Liver (tissue), 9 donors: ENCODE results near the gene NAPA. TPM values are rescaled to one million over a fixed set of nuclear protein-coding genes. Genes with fewer than 3 reads are reported as not detected.

Source experiments
- DNase-seq: peaks from one replicate; pipeline ENCODE4 v3.0.0-alpha.2; 2017; ENCODE audit warnings: low spot score
- H3K27ac ChIP-seq, 2 donors: one replicate each; pipeline ENCODE4 v1.7.0; 2013; ENCODE audit warnings: inconsistent platforms in 2 of 2, low read length in 2 of 2, control low read depth in 1 of 2, low read depth in 1 of 2, mild to moderate bottlenecking in 1 of 2
- H3K27me3 ChIP-seq, 4 donors: one replicate each; pipeline versions ENCODE4 v1.6.1 to v1.7.0; 2013; ENCODE audit warnings: low read length in 3 of 4, inconsistent platforms in 1 of 4, mild to moderate bottlenecking in 1 of 4, moderate library complexity in 1 of 4; ENCODE audit not compliant: control insufficient read depth in 4 of 4, insufficient read depth in 4 of 4
- H3K36me3 ChIP-seq, 4 donors: one replicate each; pipeline versions ENCODE4 v1.6.1 to v1.7.0; 2013; ENCODE audit warnings: low read length in 3 of 4, mild to moderate bottlenecking in 3 of 4, low read depth in 1 of 4, moderate library complexity in 1 of 4; ENCODE audit not compliant: control insufficient read depth in 4 of 4, insufficient read depth in 3 of 4
- H3K4me1 ChIP-seq, 4 donors: one replicate each; pipeline versions ENCODE4 v1.6.1 to v1.7.0; 2013; ENCODE audit warnings: low read length in 3 of 4, mild to moderate bottlenecking in 3 of 4, moderate library complexity in 1 of 4; ENCODE audit not compliant: control insufficient read depth in 4 of 4, insufficient read depth in 4 of 4
- H3K4me3 ChIP-seq, 3 donors: one replicate each; pipeline versions ENCODE4 v1.6.1 to v1.7.0; 2013; ENCODE audit warnings: low read length in 3 of 3, control low read depth in 1 of 3, low read depth in 1 of 3, mild to moderate bottlenecking in 1 of 3
- H3K9ac ChIP-seq, 2 donors: one replicate each; pipeline ENCODE4 v1.7.0; 2013; ENCODE audit warnings: low read length in 2 of 2, mild to moderate bottlenecking in 2 of 2, moderate library complexity in 2 of 2, control low read depth in 1 of 2, low read depth in 1 of 2
- H3K9me3 ChIP-seq, 4 donors: one replicate each; pipeline versions ENCODE4 v1.6.1 to v1.7.0; 2013; ENCODE audit warnings: low read length in 3 of 4; ENCODE audit not compliant: control insufficient read depth in 4 of 4
- ATF3 ChIP-seq: IDR thresholded peaks from 2 replicates; pipeline ENCODE4 v1.6.1; 2016; ENCODE audit warnings: antibody characterized with exemption
- FOXA2 ChIP-seq: IDR thresholded peaks from 2 replicates; pipeline ENCODE4 v1.6.1; 2016; ENCODE audit warnings: antibody characterized with exemption
- NR2F2 ChIP-seq: IDR thresholded peaks from 2 replicates; pipeline ENCODE4 v1.6.1; 2016; ENCODE audit warnings: antibody characterized with exemption
- REST ChIP-seq: IDR thresholded peaks from 2 replicates; pipeline ENCODE4 v1.6.1; 2016; ENCODE audit warnings: antibody characterized with exemption, mild to moderate bottlenecking
- TAF1 ChIP-seq: conservative IDR thresholded peaks from 2 replicates; pipeline ENCODE4 v1.6.1; 2016; ENCODE audit warnings: antibody characterized with exemption, mild to moderate bottlenecking
- YY1 ChIP-seq: IDR thresholded peaks from 2 replicates; pipeline ENCODE4 v1.6.1; 2016; ENCODE audit warnings: antibody characterized with exemption, mild to moderate bottlenecking
- ZBTB33 ChIP-seq: IDR thresholded peaks from 2 replicates; pipeline ENCODE4 v1.6.1; 2016; ENCODE audit warnings: antibody characterized with exemption
- WGBS: extraction: QIAGEN DNeasy Blood & Tissue Kit; methylation state at CpG from one replicate; pipeline ENCODE4 v1.1.7; 2013; 5-methylcytosine and 5-hydroxymethylcytosine counted together
- polyA plus RNA-seq, 2 donors: library from polyadenylated mRNA; stranded (reverse) in 1 of 2; unstranded in 1 of 2; fragments of 200-250 nt in 1 of 2; fragments of >200 nt in 1 of 2; fragmentation: Nextera tagmentation in 1 of 2; extraction: Ambion mirVana in 1 of 2; gene quantifications; one replicate each; pipeline versions ENCODE4 v1.2.1 to v1.2.3, GENCODE V29; 2013 to 2015
- total RNA-seq, 2 donors: library from RNA; depleted of rRNA; stranded (reverse); fragments of >200 nt; gene quantifications; one replicate each; pipeline ENCODE4 v1.2.3, GENCODE V29; 2014
- donor health status: healthy.
- donor health status: healthy.
- donor health status: healthy.
- donor health status: healthy.
- donor health status: healthy.

NAPA gene
- total and polyA plus RNA-seq, 4 donors: 73.4 to 132 (median 120) TPM

GRCh38 chr19:47531640-47532387 lies 17.0 kb upstream of the NAPA start (continued):
- TF ChIP-seq REST: no peak

- H3K9ac ChIP-seq: no peak overlapping the region
- no peak overlapping the region for H3K4me3 ChIP-seq
- no peaks in the 10 kb centered on the region for H3K4me1 ChIP-seq
- H3K36me3 ChIP-seq: no peaks in the 10 kb centered on the region
- WGBS: 88% methylated on average over 16 of the region's 16 CpGs
- no peak for TF ChIP-seq TAF1
- TF ChIP-seq ATF3: no peak
- no peak for TF ChIP-seq FOXA2
- no peak for TF ChIP-seq YY1
- H3K27me3 ChIP-seq: no peaks in the 10 kb centered on the region
- no peak overlapping the region for H3K27ac ChIP-seq
- H3K9me3 ChIP-seq: no peaks in the 10 kb centered on the region
- DNase-seq: no peak
These were observed 14.3 kb upstream of the NAPA start for GRCh38 chr19:47529018-47529742.

GRCh38 chr19:47526798-47527197 lies 11.9 kb upstream of the NAPA start:
- no peak overlapping the region for H3K27ac ChIP-seq
- no peaks in the 10 kb centered on the region for H3K27me3 ChIP-seq
- no peak for DNase-seq
- WGBS: 80% methylated on average over 3 of the region's 3 CpGs
- peaks cover 0 to 3% (median 1%) of the 10 kb centered on the region in 4 donors for H3K4me1 ChIP-seq
- TF ChIP-seq FOXA2 (no peak), REST (no peak), NR2F2 (no peak), ZBTB33 (no peak), YY1 (no peak)
- H3K36me3 ChIP-seq: no peaks in the 10 kb centered on the region
- no peak overlapping the region for H3K4me3 ChIP-seq
- no peak overlapping the region for H3K9ac ChIP-seq
- H3K9me3 ChIP-seq: no peaks in the 10 kb centered on the region
